WTC11 (cell line): ENCODE data around the gene KIF17. TPM values are rescaled to one million over a fixed set of nuclear protein-coding genes. Genes with fewer than 3 reads are reported as not detected.

Experiments
- ATAC-seq: fragments of 200-7000 bp; cut with Tn5 transposase; 2 replicates; pipeline ENCODE4 v1.10.0; 2021; ENCODE audit warnings: mild to moderate bottlenecking, moderate library complexity
- CTCF ChIA-PET: fragments of 300-600 bp; sonication (Branson Sonifier 250); formaldehyde crosslinking; loops from one replicate; lab custom pipeline; 2021; ENCODE audit warnings: antibody characterized with exemption; lab: Charles Lee
- POLR2A ChIA-PET: fragments of 350-600 bp; sonication (Branson Sonifier 250); formaldehyde crosslinking; loops from one replicate; lab custom pipeline; 2021; ENCODE audit warnings: antibody characterized with exemption; lab: Charles Lee
- DNase-seq: peaks from one replicate; pipeline ENCODE4 v3.0.0; 2021; ENCODE audit warnings: low spot score
- H3K27ac Mint-ChIP-seq: 2 replicates; pipeline ENCODE4 v1.8.0; 2021; ENCODE audit warnings: mixed read lengths
- H3K27me3 Mint-ChIP-seq: 2 replicates; pipeline ENCODE4 v1.8.0; 2021; ENCODE audit warnings: low read depth, mild to moderate bottlenecking, moderate library complexity, mixed read lengths
- H3K36me3 Mint-ChIP-seq: 2 replicates; pipeline ENCODE4 v1.8.0; 2021; ENCODE audit warnings: mixed read lengths
- H3K4me1 Mint-ChIP-seq: 2 replicates; pipeline ENCODE4 v1.8.0; 2022; ENCODE audit warnings: mixed read lengths
- H3K4me3 Mint-ChIP-seq: 2 replicates; pipeline ENCODE4 v1.8.0; 2021; ENCODE audit warnings: mild to moderate bottlenecking, moderate library complexity, mixed read lengths
- H3K9me3 Mint-ChIP-seq: 2 replicates; pipeline ENCODE4 v1.8.0; 2021; ENCODE audit warnings: mixed read lengths
- ARID4B ChIP-seq: sonication (generic); formaldehyde crosslinking; IDR thresholded peaks from 2 replicates; pipeline ENCODE4 v1.8.0; 2023; ENCODE audit warnings: missing genetic modification reagents, mild to moderate bottlenecking, borderline replicate concordance
- CBFB ChIP-seq: sonication (generic); formaldehyde crosslinking; IDR thresholded peaks from 2 replicates; pipeline ENCODE4 v1.8.1; 2022; ENCODE audit warnings: mild to moderate bottlenecking, low read depth, missing genetic modification reagents
- CREB1 ChIP-seq: sonication (generic); formaldehyde crosslinking; IDR thresholded peaks from 2 replicates; pipeline ENCODE4 v1.8.0; 2023; ENCODE audit warnings: mild to moderate bottlenecking, missing genetic modification reagents
- FOXJ3 ChIP-seq: sonication (generic); formaldehyde crosslinking; IDR thresholded peaks from 2 replicates; pipeline ENCODE4 v1.9.0; 2021; ENCODE audit warnings: missing genetic modification reagents, mild to moderate bottlenecking, borderline replicate concordance
- GABPB1 ChIP-seq: sonication (generic); formaldehyde crosslinking; IDR thresholded peaks from 2 replicates; pipeline ENCODE4 v1.8.1; 2023; ENCODE audit warnings: mild to moderate bottlenecking, missing genetic modification reagents
- GTF2I ChIP-seq: fragments of 250-450 bp; sonication (Bioruptor Pico); conservative IDR thresholded peaks from 2 replicates; pipeline ENCODE4 v1.4.0; 2021; ENCODE audit warnings: mild to moderate bottlenecking
- NR1H2 ChIP-seq: sonication (generic); formaldehyde crosslinking; IDR thresholded peaks from 2 replicates; pipeline ENCODE4 v1.9.0; 2021; ENCODE audit warnings: mild to moderate bottlenecking, moderate library complexity, missing genetic modification reagents
- SMAD3 ChIP-seq: sonication (generic); formaldehyde crosslinking; IDR thresholded peaks from 2 replicates; pipeline ENCODE4 v1.8.0; 2022; ENCODE audit warnings: missing genetic modification reagents, mild to moderate bottlenecking, borderline replicate concordance
- TCF7 ChIP-seq: sonication (generic); formaldehyde crosslinking; IDR thresholded peaks from 2 replicates; pipeline ENCODE4 v1.8.0; 2022; ENCODE audit warnings: mild to moderate bottlenecking, low read depth, missing genetic modification reagents, moderate library complexity
- USF1 ChIP-seq: sonication (generic); formaldehyde crosslinking; IDR thresholded peaks from 2 replicates; pipeline ENCODE4 v1.8.0; 2022; ENCODE audit warnings: mild to moderate bottlenecking, missing genetic modification reagents
- ZMAT4 ChIP-seq: fragments of 250-450 bp; sonication (Bioruptor Pico); IDR thresholded peaks from 2 replicates; pipeline ENCODE4 v1.9.0; 2021; ENCODE audit warnings: mild to moderate bottlenecking
- ZNF671 ChIP-seq: fragments of 250-450 bp; sonication (Bioruptor Pico); IDR thresholded peaks from 2 replicates; pipeline ENCODE4 v1.8.0; 2021; ENCODE audit warnings: mild to moderate bottlenecking
- total RNA-seq: library from RNA; stranded (reverse); gene quantifications from 3 replicates; pipeline ENCODE4 v1.2.3, GENCODE V29; 2021

The KIF17 gene
- total RNA-seq, 1 experiment from 2014 or later, result 8.1 TPM

GRCh38 chr1:20614131-20614579 is 103.7 kb downstream of the KIF17 start:
- ATAC-seq, result no peak
- no peak for DNase-seq
- Mint-ChIP-seq H3K27ac (peak overlapping the region; percentile 73), H3K4me3 (no peak overlapping the region), H3K27me3 (no peaks in the 10 kb centered on the region)
- POLR2A ChIA-PET, result no interaction called here
- CTCF ChIA-PET, result interaction anchor here (0.6 to 2.9 kb wide), 5 partner anchors 11 to 100 kb away, joined by 3 to 14 read pairs (median 6); no protein-coding TSS in a partner anchor
- TF ChIP-seq GABPB1 (CRISPR knock-in tag) (no peak), FOXJ3 (CRISPR knock-in tag) (no peak), TCF7 (CRISPR knock-in tag) (no peak), SMAD3 (CRISPR knock-in tag) (no peak), CREB1 (CRISPR knock-in tag) (no peak), NR1H2 (no peak), ZNF671 (CRISPR knock-in tag) (no peak), ARID4B (CRISPR knock-in tag) (no peak), USF1 (CRISPR knock-in tag) (no peak), GTF2I (no peak), ZMAT4 (CRISPR knock-in tag) (no peak), CBFB (no peak)
- TF ChIP-seq, all 79 proteins: peak for 0
- Mint-ChIP-seq H3K4me1 (peaks cover 36% of the 10 kb centered on the region), H3K36me3 (no peaks in the 10 kb centered on the region), H3K9me3 (no peaks in the 10 kb centered on the region)

Other genes starting within 250 kb of the KIF17 start
- gene CAMK2N1, start 231.8 kb downstream of the KIF17 start, total RNA-seq, result 10.0 to 10.9 TPM (median 10.1 TPM) in 3 replicates
- 21.0 to 22.2 TPM (median 21.9 TPM) in 3 replicates for gene MUL1, start 209.9 kb downstream of the KIF17 start, total RNA-seq
- 2.9 to 3.1 TPM (median 3.1 TPM) in 3 replicates for gene FAM43B, start 165.4 kb downstream of the KIF17 start, total RNA-seq
- 7.3 to 12.5 TPM (median 7.5 TPM) in 3 replicates for gene CDA, start 128.9 kb downstream of the KIF17 start, total RNA-seq
- 34.7 to 47.7 TPM (median 35.1 TPM) in 3 replicates for gene PINK1, start 84.5 kb downstream of the KIF17 start, total RNA-seq
- 299 to 306 TPM (median 300 TPM) in 3 replicates for gene DDOST, start 56.6 kb downstream of the KIF17 start, total RNA-seq
- 13.4 to 17.8 TPM (median 13.8 TPM) in 3 replicates for gene SH2D5, start 14.7 kb upstream of the KIF17 start, total RNA-seq
- gene HP1BP3, start 69.3 kb upstream of the KIF17 start, total RNA-seq, result 121 to 140 TPM (median 132 TPM) in 3 replicates